NCI-H526 (cell line): ENCODE data around the gene CELF1.

Source experiments
- DNase-seq, 2 experiments: peaks; one replicate each; lab custom pipeline; 2025; lab: John Stamatoyannopoulos, UW

Gene CELF1

DNA sequence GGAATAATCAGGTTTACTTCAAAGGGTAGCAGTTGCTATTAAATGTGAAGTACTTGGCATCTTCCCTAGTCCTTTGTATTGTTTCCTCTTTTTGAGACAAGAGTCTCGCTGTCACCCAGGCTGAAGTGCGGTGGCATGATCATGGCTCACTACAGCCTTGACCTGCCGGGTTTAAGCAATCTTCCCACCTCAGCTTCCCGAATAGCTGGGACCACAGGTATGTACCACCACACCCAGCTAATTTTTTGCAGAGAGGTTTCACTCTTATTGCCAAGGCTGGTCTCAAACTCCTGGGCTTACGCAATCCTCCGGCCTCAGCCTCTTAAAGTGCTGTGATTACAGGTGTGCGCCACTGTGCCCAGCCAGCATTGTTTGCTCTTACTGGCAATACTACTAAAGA, 67.8 kb downstream of the CELF1 start:
- DNase-seq = no peak

DNA sequence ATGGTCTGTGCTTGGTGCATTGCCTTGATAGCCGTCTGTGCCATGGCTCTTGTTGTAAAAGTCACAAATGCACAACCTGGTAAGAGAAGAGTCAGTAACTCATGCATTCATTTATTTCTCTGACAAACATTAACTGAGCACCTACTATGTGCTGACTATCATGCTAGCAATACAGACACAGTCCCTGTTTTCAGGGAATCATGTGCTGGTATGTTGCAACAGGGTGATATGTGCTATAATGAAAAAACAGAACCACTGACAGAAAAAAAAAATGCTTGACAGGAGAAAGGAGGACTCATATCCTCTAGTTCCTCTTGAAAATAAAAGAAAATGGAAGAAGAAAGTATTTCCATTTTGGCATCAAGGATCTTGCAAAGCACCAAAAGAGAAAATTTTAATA, 69.5 kb downstream of the CELF1 start:
- DNase-seq = no peak

DNA sequence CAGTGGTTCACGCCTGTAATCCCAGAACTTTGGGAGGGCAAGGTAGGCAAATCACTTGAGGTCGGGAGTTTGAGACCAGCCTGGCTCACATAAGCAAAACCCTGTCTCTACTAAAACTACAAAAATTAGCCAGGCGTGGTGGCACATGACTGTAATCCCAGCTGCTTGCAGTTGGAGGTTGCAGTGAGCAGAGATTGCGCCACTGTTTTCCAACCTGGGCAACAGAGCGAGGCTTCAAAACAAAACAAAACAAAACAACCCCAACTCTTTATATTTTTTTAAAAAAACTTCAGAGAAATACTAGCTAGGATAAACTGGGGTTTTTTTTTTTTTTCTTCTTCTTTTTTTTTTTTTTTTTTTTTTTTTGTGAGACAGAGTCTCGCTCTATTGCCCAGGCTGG, 72.2 kb downstream of the CELF1 start:
- DNase-seq = no peak

DNA sequence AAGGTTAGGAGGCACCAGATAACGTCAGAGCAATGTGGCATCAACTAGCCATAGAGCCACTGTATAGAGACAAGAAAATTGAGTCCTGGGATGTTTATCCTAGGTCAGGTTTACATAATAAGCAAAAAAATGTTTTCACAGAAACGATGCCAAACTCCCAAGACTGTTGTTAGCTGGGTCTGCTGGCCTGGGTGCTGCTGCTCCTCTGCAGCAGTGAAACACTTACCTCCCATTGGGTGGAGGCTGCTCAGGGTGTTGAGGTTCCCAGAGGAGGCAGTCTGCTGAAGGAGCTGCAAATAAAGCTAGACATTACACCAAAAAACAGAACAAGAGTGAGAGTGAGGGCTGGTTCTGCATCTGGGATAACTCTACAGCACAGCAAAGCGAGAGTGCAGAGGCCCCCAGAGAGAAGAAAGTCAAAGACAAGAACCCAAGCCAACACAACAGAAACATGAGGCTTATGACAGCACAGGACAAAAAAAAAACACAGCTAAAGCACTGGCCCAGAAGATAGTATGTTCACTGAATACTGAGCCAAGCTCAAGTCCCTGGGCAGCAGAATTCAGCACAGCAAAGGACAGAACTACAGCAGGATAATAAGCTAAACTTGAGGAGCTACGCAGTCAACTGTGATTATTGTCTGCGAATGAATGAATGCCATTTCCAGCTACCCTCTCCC, 74.1 kb downstream of the CELF1 start:
- DNase-seq = no peak

DNA sequence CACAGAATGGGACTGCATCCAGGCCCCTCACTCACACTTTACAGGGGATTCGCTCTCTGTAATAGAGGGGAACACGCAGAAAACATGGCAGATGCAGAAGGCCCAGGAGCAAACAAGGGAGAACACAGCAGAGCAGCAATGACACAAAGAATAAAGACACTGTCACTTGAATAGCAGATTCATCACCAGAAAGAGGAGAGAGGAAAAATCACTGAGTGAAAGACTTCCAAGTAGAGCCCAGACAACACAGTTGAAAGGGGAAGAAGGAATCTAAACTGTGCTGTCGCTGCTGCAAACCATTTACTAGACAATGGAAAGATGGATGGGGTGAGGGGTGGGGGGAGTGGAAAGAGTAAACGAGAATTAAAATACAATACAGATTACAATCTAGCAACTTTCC, 75.2 kb downstream of the CELF1 start:
- DNase-seq = no peak

DNA sequence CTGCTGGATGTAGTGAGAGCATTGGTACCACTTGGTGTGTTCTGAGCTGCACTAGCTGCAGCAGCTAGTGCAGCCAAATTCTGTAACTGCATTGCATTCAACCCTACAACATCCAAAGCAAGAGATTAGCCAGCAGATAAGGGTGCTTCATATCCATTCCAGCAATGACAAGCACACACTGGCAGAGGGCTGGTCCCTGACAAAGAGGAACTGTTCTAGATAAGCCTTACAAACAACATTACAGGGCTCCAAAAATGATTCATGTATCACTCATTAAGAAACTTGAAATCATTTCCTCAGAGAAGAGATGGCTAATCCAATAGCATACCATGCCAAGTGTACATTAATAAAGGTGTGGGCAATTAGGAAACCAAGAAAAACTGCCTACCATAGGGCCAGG, 75.6 kb downstream of the CELF1 start:
- no peak for DNase-seq

DNA sequence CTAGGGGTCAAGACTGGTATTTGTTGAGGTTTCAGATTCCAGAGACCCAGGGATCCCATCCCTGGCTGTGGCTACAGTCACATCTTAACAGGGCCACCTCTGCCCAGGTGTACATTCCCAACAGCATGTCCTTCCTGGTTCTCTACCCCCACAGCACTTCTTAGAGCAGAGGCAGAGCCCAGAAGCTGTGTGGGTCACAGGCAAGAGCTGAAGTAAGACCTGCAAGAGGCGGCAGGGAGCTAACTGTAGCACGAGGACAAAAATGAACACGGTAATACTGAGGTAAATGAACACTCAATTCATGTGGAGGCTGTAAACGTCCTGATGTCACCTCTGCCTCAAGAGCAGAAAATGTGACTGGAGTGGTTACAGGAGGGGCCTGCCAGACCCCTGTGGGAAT, 82.3 kb downstream of the CELF1 start:
- no peak for DNase-seq

DNA sequence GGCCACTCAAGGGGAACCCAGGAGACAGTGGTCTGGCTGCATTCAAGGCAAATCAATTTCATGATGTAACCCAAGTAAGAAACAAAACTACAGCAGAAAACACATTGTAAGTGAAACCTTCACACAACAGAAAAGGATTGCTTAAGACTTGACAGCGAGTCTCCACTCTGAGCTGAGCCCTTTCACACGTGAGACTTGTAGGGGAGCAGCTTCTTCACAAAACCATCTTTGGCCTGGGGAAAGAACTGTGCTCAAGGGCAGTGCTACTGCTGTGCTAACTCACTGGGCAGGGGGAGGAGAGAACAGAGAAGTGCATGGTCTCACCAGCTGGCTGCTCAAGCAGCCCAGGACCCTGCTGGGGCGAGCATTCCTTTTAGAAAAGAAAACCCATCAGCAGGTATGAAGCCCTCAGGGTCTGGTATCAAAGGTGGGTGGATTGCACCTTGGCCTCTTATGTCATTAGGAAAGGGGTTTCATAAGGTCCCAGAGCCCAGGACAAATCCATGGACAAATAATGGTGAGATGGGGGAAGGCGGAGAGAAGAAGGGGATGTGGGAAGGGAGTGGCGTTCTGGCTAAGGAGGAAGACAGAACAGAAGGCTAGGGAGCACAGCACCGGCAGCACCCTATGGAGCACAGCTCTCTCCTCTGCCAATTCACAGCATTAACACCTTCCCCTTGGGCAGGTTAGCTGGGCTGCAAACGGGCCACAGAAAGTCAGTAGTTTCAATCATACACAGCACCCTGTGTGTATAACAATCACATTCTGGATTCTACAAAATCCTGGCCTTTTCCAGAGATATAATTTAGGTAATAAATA, 83.4 kb downstream of the CELF1 start:
- DNase-seq = no peak

DNA sequence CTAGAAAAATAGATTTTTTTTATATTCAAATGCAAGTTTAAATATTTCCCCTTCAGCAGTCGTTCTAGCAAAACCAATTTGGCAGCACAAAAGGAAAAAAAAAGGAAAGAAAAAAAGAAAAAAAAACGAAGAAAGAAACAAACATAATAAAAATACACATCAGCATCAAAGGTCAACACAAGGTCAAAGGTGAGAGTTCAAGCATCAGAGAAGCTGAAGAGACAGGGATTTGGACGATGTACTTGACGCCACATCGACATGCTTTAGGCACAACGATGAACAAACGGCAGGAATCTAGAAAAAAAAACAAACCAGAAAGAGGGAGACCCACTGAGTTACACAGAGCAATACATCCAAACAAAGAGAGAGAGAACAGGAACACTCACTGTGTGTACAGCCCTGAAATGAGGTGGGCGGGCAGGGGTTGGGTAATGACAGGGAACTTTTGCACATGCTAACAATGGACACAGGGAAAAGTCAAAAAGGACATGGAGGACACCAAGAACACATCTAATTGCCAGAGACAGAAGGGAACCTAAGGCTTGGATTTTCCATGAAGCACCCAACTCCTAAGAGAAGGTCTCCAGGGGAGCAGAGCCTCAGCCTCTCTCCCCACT, 84.2 kb downstream of the CELF1 start:
- no peak for DNase-seq

DNA sequence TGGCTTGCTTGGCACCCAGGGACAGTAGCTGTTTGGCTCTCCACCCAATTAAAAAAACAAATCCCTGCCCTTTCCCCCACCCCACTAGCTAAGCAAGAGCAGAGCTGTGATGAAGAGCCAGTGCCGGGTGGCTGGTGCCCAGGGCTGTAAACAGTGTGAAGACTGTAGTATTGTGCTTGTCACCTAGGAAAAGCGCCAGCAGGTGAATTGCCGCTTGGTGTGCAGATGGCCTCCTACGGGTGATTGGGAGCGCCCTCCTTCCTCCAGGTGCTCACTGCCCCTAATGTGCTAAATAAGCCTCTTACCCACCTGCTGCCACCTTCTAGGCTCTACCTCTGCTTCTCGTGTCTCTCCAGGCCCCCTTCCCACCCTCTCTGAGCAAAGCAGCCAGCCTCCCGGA, 85.6 kb downstream of the CELF1 start:
- no peak for DNase-seq

DNA sequence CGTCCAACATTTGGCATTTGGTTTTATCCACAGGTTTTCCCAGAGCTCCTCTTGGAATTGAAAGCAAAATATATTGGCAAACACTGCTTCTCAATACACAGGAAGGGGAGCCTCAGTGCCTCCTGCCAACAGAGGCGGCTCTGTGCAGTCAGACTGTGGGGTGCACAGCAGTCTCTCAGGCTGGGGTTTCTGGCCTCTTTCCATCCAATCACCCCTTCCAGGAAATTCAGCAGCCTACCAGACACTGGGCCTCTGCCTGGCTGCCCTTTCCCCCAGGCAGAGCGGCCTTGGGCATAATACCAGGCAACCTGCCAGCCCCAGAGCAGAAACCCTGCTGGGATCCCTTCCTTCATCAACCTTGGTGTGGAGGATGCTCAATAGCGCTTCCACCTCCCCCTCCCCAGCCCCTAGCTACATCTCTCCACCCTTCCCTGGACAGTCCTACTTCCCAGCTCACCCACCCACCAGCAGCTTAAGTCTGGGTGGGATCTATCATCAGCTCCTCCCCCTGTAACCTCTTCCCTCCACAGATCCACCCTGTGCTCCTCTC, 86.2 kb downstream of the CELF1 start:
- DNase-seq = no peak

DNA sequence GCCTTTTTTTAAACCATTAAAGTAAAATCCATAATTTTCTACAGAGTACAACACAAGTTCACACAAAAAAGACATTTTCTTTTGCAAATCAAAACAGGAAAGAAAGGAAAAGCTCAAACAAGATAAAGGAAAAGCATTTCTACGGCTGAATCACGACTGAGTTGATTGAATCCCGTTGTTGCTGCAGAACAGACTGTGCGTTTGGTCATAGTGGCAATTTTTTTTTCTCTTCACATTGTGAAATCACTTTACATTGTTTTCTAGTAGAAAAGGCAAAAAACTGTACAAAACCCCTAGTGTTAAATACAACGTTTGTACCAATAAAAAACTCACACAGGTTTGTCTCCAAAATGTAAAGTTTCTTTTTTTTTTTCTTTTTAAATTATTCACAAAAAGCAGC, 86.7 kb downstream of the CELF1 start:
- no peak for DNase-seq

DNA sequence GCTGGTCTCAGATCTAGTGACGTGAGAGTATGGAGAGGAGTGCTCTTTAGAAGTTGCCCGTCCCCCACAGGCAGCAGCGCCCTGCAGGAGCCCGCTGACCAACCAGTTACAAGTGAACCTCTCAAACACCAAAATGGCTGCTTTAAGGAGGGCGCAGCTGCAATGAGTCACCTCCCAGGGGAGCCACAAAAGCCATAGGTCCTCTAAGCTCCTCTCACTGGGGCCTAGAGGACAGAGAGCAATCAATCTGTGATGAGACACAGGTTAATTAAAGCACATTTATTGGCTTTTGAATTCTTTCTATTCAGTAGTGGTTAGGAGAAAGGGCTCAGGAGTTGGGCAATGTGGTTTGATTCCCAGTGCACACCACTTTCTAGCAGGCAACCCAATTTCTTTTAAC, 88.4 kb downstream of the CELF1 start:
- DNase-seq = peak in 1 of 2 experiments; percentile 17

DNA sequence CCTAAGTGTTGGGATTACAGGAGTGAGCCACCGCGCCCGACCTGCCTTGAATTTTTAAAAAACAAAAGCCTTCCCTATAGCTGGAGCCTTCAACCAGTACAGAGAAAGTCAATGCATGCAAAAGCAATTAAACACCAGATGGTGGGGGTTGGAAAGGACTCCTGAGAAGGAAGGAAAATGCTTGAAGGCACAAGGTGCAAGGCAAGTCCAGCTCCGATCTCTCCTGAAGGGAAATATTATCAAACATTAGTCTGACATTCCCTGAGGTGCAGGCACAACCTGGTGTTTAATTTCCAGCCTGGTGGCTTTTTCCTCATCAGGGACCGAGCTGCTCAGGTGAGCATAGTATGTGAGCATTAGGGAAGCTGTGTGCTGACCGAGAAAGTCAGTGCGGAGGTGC, 91.1 kb downstream of the CELF1 start:
- no peak for DNase-seq

DNA sequence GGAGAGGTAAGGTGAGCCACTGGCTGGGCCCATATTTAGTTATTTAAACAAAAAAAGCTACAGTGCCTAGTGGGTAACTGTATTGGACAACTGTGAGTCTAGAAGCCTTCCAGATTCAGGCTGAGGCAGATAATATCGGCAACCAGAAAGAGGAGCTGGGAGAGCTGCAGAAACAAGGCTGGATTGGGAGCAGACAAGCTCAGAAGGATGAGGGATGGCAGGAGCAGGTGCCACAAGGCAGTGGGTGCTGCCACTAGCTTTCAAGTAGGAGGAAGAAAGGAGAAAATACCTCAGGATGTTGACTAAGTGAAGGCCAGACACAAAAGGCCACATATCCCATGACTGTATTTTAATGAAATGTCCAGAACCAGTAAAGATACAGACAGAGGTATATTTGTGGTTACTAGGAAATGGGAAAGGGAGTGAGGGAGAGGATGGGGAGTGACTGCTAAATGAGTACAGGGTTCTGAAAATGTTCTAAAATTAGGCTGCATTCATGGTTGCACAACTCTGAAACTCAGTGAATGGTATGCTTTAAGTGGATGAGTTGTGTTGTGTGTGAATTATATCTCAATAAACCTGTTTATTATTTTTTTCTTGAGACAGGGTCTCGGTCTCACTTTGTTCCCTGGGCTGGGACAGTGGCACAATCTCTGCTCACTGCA, 92.2 kb downstream of the CELF1 start:
- no peak for DNase-seq

DNA sequence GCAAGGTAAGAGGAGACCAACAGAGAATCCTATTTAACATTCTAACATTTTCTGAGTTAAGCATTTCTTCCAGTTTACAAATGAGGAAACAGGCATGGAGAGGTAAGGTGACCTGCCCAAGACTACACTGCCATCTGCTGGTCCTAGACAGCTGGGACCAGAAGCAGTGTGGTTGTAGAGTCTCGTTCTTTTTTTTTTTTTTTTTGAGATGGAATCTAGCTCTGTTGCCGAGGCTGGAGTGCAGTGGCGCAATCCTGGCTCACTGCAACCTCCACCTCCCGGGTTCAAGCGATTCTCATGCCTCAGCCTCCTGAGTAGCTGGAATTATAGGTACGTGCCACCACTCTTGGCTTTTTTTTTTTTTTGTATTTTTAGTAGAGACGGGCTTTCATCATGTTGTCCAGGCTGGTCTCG, 98.7 kb downstream of the CELF1 start:
- DNase-seq = peak; percentile 71 to 92

DNA sequence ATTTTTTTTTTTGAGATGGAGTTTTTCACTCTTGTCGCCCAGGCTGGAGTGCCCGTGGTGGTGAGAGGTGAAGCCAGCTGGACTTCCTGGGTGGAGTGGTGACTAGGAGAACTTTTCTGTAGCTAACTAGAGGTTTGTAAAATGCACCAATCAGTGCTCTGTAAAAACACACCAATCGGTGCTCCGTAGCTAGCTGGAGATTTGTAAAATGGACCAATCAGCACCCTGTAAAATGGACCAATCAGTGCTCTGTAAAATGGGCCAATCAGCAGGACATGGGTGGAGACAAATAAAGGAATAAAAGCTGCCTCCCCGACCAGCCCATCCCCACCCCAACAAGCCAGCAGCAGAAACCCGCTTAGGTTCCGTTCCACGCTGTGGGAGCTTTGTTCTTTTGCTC, 99.6 kb downstream of the CELF1 start:
- DNase-seq = no peak

DNA sequence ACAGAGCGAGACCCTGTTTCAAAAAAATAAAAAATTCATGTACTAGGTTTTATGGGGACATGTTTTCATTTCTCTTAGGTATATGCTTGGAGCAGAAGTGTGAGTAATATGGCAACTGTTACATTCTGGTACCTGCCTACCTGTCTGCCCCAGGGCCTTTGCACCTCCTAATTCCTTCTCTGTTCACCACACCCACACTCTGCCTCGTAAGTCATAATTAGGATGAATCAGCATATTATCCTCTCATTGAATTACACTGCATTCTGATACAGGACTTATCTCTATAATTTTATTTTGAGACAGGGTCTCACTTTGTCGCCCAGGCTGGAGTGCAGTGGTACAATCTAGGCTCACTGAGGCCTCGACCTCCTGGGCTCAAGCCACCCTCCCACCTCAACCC, 100.9 kb downstream of the CELF1 start:
- no peak for DNase-seq

DNA sequence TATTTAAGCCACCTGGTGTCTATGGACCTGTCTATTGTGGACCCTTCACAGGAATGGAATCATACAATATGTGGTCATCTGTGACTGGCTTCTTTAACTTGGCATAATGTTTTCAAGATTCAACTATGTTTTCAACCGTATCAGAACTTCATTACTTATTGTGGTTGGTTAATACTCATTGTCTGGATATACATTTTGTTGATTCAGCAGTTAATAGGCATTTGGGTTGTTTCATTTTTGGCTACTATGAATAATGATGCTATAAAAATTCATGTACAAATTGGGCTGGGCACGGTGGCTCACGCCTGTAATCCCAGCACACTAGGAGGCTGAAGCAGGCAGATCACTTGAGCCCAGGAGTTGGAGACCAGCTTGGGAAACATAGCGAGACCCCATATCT, 101.5 kb downstream of the CELF1 start:
- DNase-seq = no peak

DNA sequence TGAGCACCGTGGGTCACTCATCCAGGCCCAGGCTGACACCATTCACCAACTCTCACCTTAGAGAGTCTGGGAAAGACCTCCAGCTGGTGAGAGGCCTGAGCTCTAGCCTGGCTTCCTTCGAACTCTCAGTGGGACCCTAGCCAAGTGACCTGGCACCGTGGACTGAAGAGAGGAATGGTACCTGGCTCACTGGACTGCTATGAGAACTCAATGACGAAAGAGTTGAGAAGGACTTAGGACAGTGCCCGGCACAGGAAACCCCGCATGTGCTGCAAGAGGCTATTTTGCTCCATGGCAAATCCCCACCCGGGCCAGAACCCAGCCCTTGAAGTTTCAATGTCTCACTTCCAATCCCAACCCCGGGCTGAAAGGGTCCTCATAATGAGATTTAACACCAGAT, 103.4 kb downstream of the CELF1 start:
- no peak for DNase-seq

DNA sequence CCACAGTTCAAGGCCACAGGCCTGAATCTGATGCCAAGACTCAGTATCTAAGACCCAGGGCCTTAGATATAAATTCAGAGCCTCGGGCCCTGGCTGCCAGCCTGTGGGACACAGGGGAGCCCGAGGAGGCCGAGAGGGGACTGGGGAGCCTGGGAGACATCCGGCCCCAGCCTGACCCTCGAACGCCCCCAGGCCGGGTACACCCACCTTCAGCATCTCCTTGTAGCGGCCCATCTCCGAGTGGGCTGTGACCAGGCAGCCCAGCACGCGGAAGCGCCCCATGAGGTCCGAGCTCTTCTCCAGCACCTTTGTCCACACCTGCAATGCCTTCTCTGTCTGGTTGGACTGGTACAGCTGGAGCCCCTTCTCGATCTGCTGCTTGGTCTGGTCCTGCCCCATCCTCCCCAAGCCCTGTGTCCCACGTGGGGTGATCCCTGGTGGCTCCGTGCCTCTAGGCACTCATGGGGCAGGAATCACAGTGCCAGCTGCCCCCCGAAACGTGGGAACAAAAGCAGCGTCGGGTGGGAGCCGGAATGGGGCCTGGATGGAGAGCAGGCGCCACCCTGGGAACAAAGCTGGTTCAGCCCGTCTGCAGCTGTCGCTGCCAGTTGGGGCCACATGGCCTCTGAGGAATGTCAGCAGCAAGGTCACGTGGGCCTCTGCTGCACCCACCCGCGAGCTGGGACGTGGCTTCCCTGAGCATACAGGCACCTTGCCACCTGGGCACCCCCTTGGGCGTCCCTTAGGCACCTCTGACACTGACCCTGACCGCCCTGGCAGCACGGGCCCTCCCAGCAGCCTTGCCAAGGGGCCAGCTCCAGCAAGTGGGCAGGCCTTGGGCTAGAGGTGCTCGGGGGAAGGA, 104.1 kb downstream of the CELF1 start, which contains the start of gene RAPSN:
Gene RAPSN, minus strand, starts transcription at position 571 of the 862 bp plus-strand sequence. Its CDS starts 172 bp downstream, at position 399.
- no peak for DNase-seq
